HG03520 (cell line): Measurements from ENCODE around the gene SYNJ2.

ENCODE experiments used
- ATAC-seq: cut with Tn5 transposase; IDR thresholded peaks from one replicate; pipeline ENCODE4 v1.9.1; 2021; ENCODE audit warnings: mild to moderate bottlenecking, moderate library complexity; ENCODE audit not compliant: unreplicated experiment

The SYNJ2 gene

DNA sequence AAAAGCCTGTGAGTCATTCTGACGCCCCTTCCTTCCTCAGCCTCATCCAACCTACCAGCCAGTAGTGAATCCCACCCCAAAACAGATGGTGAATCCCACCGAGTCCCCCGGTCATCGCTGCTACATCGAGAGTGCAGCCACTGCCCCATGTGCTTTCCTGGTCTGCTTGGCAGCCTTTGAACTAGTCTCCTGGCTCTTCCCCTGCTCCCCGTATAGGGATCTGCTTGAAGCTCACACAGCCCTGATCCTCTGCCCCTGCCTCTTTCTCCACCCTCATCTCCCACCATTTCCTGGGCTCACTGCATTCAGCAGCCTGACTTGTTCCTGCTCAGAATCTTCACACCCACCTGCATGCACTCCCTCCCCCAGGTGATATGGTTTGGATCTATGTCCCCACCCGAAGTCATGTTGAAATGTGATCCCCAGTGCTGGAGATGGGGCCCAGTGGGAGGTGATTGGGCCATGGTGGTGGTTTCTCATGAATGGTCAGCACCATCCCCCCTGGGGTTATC is 14.6 kb downstream of the SYNJ2 start:
- ATAC-seq: no peak

GRCh38 chr6:157996918-157997702 is 15.4 kb downstream of the SYNJ2 start:
- no peak for ATAC-seq

- no peak for ATAC-seq
Observed at GRCh38 chr6:157997893-157998608, 16.4 kb downstream of the SYNJ2 start.

DNA sequence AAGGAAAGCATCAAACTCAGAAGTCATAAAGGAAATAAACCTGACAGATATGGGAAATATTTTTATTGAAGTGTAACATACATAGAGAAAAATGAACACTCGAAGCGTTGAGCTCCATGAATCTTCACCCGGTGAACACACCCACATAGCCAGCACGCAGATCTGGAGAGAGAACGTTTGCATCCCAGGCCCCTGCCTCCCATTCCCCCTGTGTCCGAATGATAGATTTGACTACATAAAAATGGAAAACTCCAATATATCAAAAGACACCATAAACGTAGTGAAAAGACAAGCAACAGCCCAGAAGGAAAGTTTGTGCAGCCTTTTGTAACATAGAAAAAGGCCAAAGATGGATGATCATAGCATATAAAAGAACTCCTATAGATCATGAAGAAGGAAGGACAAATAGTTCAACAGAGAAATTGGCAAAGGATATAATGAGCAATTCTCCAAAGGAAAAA is 17.1 kb downstream of the SYNJ2 start:
- no peak for ATAC-seq

DNA sequence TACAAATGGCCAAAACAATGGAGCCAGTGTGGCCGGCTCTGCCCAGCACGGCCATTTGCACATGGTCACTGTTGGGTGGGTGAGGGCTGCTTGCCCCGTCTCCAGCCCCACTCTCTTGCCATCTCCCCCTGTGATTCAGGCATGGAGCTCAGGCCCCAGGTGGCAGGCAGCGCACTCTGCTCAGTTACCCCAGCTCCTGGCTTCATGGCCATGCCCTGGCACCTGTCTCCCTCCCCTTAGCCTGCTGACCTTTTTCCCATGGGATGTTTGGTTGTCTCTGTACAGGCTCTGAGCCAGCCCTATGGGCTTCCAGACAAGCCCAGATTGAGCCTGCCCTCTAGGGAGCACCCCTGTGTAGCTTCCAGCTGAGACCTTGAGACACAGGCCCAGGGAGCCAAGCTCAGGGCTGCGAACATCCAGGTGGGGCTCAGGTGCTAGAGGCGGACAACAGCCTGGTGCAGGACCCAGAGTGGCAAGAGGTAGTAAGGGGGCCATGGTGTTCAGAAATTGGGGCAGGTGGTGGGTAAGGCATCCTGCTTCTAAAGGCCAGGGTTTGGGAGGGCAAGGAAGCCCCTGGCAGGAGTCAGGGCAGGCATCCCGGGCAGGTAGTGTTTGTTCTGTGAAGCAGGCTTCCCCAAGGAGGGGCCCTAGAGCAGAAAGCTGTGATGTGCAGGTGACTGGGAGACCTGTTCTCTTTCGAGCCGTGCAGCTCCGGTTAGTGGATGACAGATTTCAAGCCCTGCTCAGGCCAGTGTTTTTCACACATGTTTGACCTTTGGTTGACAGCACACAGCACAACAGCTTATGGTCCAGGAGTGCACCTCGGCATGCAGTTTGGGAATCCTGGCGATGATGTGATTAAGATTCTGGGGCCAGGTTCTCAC is 17.7 kb downstream of the SYNJ2 start:
- no peak for ATAC-seq

GRCh38 chr6:158000530-158001307 is 19.1 kb downstream of the SYNJ2 start:
- ATAC-seq: no peak

GRCh38 chr6:158002249-158002950 is 20.7 kb downstream of the SYNJ2 start:
- no peak for ATAC-seq

- ATAC-seq: no peak
Observed at GRCh38 chr6:158002951-158003853, 21.5 kb downstream of the SYNJ2 start.

GRCh38 chr6:158003910-158004700 is 22.4 kb downstream of the SYNJ2 start:
- ATAC-seq: no peak

DNA sequence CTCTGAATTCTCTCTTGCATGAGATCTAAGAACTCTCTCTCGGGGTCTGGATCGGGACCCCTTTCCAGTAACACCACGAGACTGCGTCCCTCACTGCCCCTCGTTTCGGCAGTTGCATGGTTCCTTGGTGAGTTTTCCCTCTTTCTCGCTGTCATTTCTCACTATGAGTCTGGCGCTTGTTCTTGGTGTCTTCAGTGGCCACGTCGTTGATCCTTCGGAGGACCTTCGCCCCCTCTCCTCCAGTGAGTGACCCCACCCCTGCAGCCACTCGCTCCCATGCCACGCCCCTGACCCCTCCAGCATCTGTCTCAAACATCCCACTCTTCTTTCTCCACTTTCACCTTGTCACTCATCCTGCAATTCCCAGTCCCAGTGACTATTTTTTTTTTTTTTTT is 23.0 kb downstream of the SYNJ2 start:
- no peak for ATAC-seq

DNA sequence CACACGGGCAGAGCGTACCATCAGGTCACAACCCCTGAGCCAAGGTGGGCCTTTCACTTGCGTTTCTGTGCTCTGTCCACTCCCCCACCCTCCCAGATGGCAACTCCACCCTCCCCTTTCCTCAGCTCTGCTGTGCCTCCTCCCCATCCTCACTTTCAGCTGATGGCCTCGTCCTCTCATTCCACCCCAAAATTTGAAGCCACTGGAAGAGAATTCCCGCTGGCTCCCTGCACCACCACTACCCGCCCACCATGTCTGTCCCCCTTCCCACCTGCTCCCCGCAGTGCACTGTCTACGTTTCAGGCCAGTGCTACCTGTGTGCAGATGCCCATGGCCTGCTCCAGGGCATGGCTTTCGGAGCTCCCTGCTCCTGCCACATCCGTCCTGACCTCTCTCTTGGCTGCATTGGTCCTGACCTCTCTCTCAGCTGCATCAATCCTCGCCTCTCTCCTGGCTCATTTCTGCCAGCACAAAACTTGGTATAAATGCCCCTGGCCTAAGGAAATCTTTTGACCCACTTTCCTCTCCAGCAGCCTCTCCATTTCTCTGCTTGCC is 24.0 kb downstream of the SYNJ2 start:
- ATAC-seq: no peak

DNA sequence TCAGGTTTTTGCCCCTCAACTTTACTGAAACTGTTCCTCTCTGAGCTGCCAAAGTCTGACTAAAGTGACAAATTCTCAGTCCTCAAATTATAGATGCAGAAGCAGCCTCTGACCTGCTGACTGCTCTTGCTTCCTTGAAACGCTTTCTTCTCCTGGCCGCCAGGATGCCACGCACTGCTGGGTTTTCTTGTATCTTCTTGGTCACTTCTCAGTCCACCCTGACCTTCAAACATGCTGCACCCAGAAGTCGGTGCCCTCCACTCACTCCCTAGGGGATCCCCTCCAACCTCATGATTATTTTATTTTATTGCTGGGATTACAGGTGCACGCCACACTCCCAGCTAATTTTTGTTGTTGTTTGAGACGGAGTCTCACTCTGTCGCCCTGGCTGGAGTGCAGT is 24.7 kb downstream of the SYNJ2 start:
- ATAC-seq: no peak

GRCh38 chr6:158006821-158007570 is 25.3 kb downstream of the SYNJ2 start:
- no peak for ATAC-seq

- no peak for ATAC-seq
Observed at GRCh38 chr6:158008864-158009113, 27.1 kb downstream of the SYNJ2 start.

- ATAC-seq: no peak
Observed at GRCh38 chr6:158009114-158009891, 27.6 kb downstream of the SYNJ2 start.

GRCh38 chr6:158009935-158010585 is 28.4 kb downstream of the SYNJ2 start:
- no peak for ATAC-seq
